HepG2 (cell line): ENCODE measurements around the gene IMPDH1. TPM values are rescaled to one million over a fixed set of nuclear protein-coding genes. Genes with fewer than 3 reads are reported as not detected.

ENCODE experiments used
- BCL6 ChIP-seq: IDR thresholded peaks from 2 replicates; pipeline ENCODE4 v1.6.1; 2016; ENCODE audit warnings: missing genetic modification reagents, missing compliant biosample characterization
- BRD4 ChIP-seq: sonication (generic); formaldehyde crosslinking; IDR thresholded peaks from 2 replicates; pipeline ENCODE4 v1.4.0; 2020; ENCODE audit warnings: missing genetic modification reagents
- DZIP1 ChIP-seq: sonication (generic); formaldehyde crosslinking; IDR thresholded peaks from 2 replicates; pipeline ENCODE4 v1.5.0; 2020; ENCODE audit warnings: mild to moderate bottlenecking, missing genetic modification reagents
- FOXA1 ChIP-seq, 2 experiments: fragments of 450-650 bp in 1 of 2; sonication (generic) in 1 of 2; formaldehyde crosslinking in 1 of 2; IDR thresholded peaks; 2 replicates each; pipeline versions ENCODE4 v1.4.0 to v1.6.1; 2016 to 2020; ENCODE audit warnings: missing genetic modification reagents in 1 of 2
- HMGA1 ChIP-seq: sonication (generic); formaldehyde crosslinking; conservative IDR thresholded peaks from 2 replicates; pipeline ENCODE4 v1.4.0; 2020; ENCODE audit warnings: missing genetic modification reagents
- HNRNPL ChIP-seq: fragments of 200-400 bp; formaldehyde crosslinking; IDR thresholded peaks from 2 replicates; pipeline ENCODE4 v1.6.1; 2017; ENCODE audit warnings: mild to moderate bottlenecking, low read depth, low read length
- KLF11 ChIP-seq: IDR thresholded peaks from 2 replicates; pipeline ENCODE4 v1.6.1; 2016; ENCODE audit warnings: missing compliant biosample characterization
- PAF1 ChIP-seq: IDR thresholded peaks from 2 replicates; pipeline ENCODE4 v1.6.1; 2016; ENCODE audit warnings: missing genetic modification reagents, missing compliant biosample characterization
- SP140L ChIP-seq: sonication (generic); formaldehyde crosslinking; IDR thresholded peaks from 2 replicates; pipeline ENCODE4 v1.4.0; 2020; ENCODE audit warnings: missing genetic modification reagents, borderline replicate concordance
- TCF12 ChIP-seq, 2 experiments: fragments of 450-650 bp in 1 of 2; sonication (generic) in 1 of 2; formaldehyde crosslinking in 1 of 2; IDR thresholded peaks; 2 replicates each; pipeline versions ENCODE4 v1.6.1 to v1.8.0; 2017 to 2022; ENCODE audit warnings: antibody characterized with exemption in 1 of 2, mild to moderate bottlenecking in 1 of 2, missing genetic modification reagents in 1 of 2, moderate library complexity in 1 of 2
- TERF1 ChIP-seq: sonication (generic); formaldehyde crosslinking; IDR thresholded peaks from 2 replicates; pipeline ENCODE4 v1.8.0; 2022; ENCODE audit warnings: mild to moderate bottlenecking, missing genetic modification reagents, moderate library complexity
- TIGD3 ChIP-seq: sonication (generic); formaldehyde crosslinking; IDR thresholded peaks from 2 replicates; pipeline ENCODE4 v1.5.1; 2020; ENCODE audit warnings: mild to moderate bottlenecking, missing genetic modification reagents, borderline replicate concordance
- YEATS4 ChIP-seq: sonication (generic); formaldehyde crosslinking; IDR thresholded peaks from 2 replicates; pipeline ENCODE4 v1.4.0; 2020; ENCODE audit warnings: missing genetic modification reagents, borderline replicate concordance
- ZBTB4 ChIP-seq: sonication (generic); formaldehyde crosslinking; IDR thresholded peaks from 2 replicates; pipeline ENCODE4 v1.4.0; 2020; ENCODE audit warnings: missing genetic modification reagents, mild to moderate bottlenecking, borderline replicate concordance
- ZBTB7B ChIP-seq: sonication (generic); formaldehyde crosslinking; IDR thresholded peaks from 2 replicates; pipeline ENCODE4 v1.4.0; 2020; ENCODE audit warnings: missing genetic modification reagents
- ZNF484 ChIP-seq: sonication (generic); formaldehyde crosslinking; IDR thresholded peaks from 2 replicates; pipeline ENCODE4 v1.5.1; 2020; ENCODE audit warnings: mild to moderate bottlenecking, low read depth, missing genetic modification reagents, borderline replicate concordance
- ZNF496 ChIP-seq: sonication (generic); formaldehyde crosslinking; IDR thresholded peaks from 2 replicates; pipeline ENCODE4 v1.8.1; 2023; ENCODE audit warnings: mild to moderate bottlenecking, moderate library complexity, missing genetic modification reagents; ENCODE audit not compliant: insufficient replicate concordance
- ZNF589 ChIP-seq: sonication (generic); formaldehyde crosslinking; conservative IDR thresholded peaks from 2 replicates; pipeline ENCODE4 v1.8.0; 2022; ENCODE audit warnings: mild to moderate bottlenecking, moderate library complexity, missing genetic modification reagents
- ZNF775 ChIP-seq: sonication (generic); formaldehyde crosslinking; IDR thresholded peaks from 2 replicates; pipeline ENCODE4 v1.4.0; 2020; ENCODE audit warnings: missing genetic modification reagents, mild to moderate bottlenecking, moderate library complexity, borderline replicate concordance
- ZSCAN31 ChIP-seq: sonication (generic); formaldehyde crosslinking; IDR thresholded peaks from 2 replicates; pipeline ENCODE4 v1.5.0; 2020; ENCODE audit warnings: low read depth, mild to moderate bottlenecking, missing genetic modification reagents
- polyA plus RNA-seq, 8 experiments: library from polyadenylated mRNA; depleted of rRNA in 3 of 8; stranded (reverse) in 7 of 8; unstranded in 1 of 8; fragments of >200 nt; fragmentation: Illumina TruSeq in 4 of 8; extraction: Trizol in 4 of 8; gene quantifications; 2 replicates each; pipeline versions ENCODE4 v1.2.1 to v1.2.3, GENCODE V29; 2011 to 2016; ENCODE audit warnings: low read depth in 4 of 8, missing spikeins in 1 of 8, mixed read lengths in 1 of 8; ENCODE audit not compliant: insufficient read depth in 1 of 8
- total RNA-seq, 5 experiments: library from RNA; depleted of rRNA; stranded (reverse); fragments of >200 nt; fragmentation: Illumina TruSeq; extraction: Trizol; gene quantifications; 2 replicates each; pipeline ENCODE4 v1.2.3, GENCODE V29; 2016; ENCODE audit warnings: low read depth in 1 of 5

Gene IMPDH1
- total and polyA plus RNA-seq, 2 of the 13 experiments (the other 11 are each of a cell fraction or from before 2014, with no cell fraction given): 22.8 to 34.0 TPM

- TF ChIP-seq YEATS4 (CRISPR knock-in tag) (peak; percentile 50; the same call in 1 of the 2 replicates), ZNF775 (no peak), TCF12 (IDR thresholded peaks at IDR 0.05) (no peak), TCF12 (CRISPR knock-in tag; IDR thresholded peaks at IDR 0.05) (peak; percentile 75; the same call in 1 of the 2 replicates), TERF1 (CRISPR knock-in tag) (no peak), TIGD3 (no peak), ZBTB4 (CRISPR knock-in tag) (no peak), ZNF496 (CRISPR knock-in tag) (no peak), FOXA1 (IDR thresholded peaks at IDR 0.05) (no peak), FOXA1 (CRISPR knock-in tag; IDR thresholded peaks at IDR 0.05) (no peak), SP140L (no peak), BRD4 (no peak), HMGA1 (CRISPR knock-in tag) (no peak), DZIP1 (CRISPR knock-in tag) (peak; percentile 38; the same call in 1 of the 2 replicates), KLF11 (no peak), ZSCAN31 (CRISPR knock-in tag) (no peak), HNRNPL (no peak), BCL6 (CRISPR knock-in tag) (0 out of 2 replicates have a peak, but pooled peaks have one; percentile 22), ZNF589 (no peak), ZBTB7B (no peak), ZNF484 (no peak), PAF1 (CRISPR knock-in tag) (no peak)
Measured at GRCh38 chr7:128409596-128410450, at the start of gene IMPDH1 (continued).
